ENCODE data around the gene FMOD. TPM values are rescaled to one million over a fixed set of nuclear protein-coding genes. Genes with fewer than 3 reads are reported as not detected.

Gene FMOD
- polyA plus RNA-seq, 4 donors = 0.89 to 59.5 (median 8.3) TPM

DNA sequence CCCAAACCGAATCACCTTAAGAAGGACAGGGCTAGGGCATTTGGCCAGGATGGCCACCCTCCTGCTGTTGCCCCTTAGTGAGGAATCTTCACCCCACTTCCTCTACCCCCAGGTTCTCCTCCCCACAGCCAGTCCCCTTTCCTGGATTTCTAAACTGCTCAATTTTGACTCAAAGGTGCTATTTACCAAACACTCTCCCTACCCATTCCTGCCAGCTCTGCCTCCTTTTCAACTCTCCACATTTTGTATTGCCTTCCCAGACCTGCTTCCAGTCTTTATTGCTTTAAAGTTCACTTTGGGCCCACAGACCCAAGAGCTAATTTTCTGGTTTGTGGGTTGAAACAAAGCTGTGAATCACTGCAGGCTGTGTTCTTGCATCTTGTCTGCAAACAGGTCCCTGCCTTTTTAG, 42.0 kb downstream of the FMOD start:
- peak overlapping the region; percentile 25 to 90 (median 88) for H3K4me3 ChIP-seq (ENCODE audit: low read depth in 1 of 3, low read length in 3 of 3)
- FAIRE-seq (no peak), DNase-seq (peak in 1 of 2 donors; percentile 44)
- H3K4me1 ChIP-seq (ENCODE audit: control insufficient read depth in 3 of 3, insufficient read depth in 2 of 3, low read depth in 1 of 3, low read length in 2 of 3) = peaks cover 2 to 32% (median 14%) of the 10 kb centered on the region in 3 donors
- peak overlapping the region in 2 of 3 donors; percentile 1 for H3K27ac ChIP-seq (ENCODE audit: low read depth in 1 of 3, low read length in 2 of 3)
- WGBS, 3 donors = 13 to 44% (median 21%) methylated on average over 1 of the region's 1 CpG
- peaks cover 3 to 49% (median 10%) of the 10 kb centered on the region in 3 donors for H3K36me3 ChIP-seq (ENCODE audit: control insufficient read depth in 3 of 3, insufficient read depth in 2 of 3, low read depth in 1 of 3, low read length in 3 of 3)
- no peaks in the 10 kb centered on the region for H3K27me3 ChIP-seq (ENCODE audit: control insufficient read depth in 3 of 3, insufficient read depth in 3 of 3, low read length in 3 of 3)
- H3K9me3 ChIP-seq (ENCODE audit: control insufficient read depth in 2 of 2, insufficient read depth in 1 of 2, low read depth in 1 of 2, low read length in 1 of 2) = no peaks in the 10 kb centered on the region

- Histone ChIP-seq H3K27ac (ENCODE audit: low read depth in 1 of 3, low read length in 2 of 3) (peak overlapping the region in 2 of 3 donors; percentile 1 to 95), H3K4me3 (ENCODE audit: low read depth in 1 of 3, low read length in 3 of 3) (peak overlapping the region in 2 of 3 donors; percentile 88 to 90), H3K36me3 (ENCODE audit: control insufficient read depth in 3 of 3, insufficient read depth in 2 of 3, low read depth in 1 of 3, low read length in 3 of 3) (peaks cover 3 to 49% (median 10%) of the 10 kb centered on the region in 3 donors), H3K4me1 (ENCODE audit: control insufficient read depth in 3 of 3, insufficient read depth in 2 of 3, low read depth in 1 of 3, low read length in 2 of 3) (peaks cover 3 to 34% (median 14%) of the 10 kb centered on the region in 3 donors), H3K27me3 (ENCODE audit: control insufficient read depth in 3 of 3, insufficient read depth in 3 of 3, low read length in 3 of 3) (no peaks in the 10 kb centered on the region), H3K9me3 (ENCODE audit: control insufficient read depth in 2 of 2, insufficient read depth in 1 of 2, low read depth in 1 of 2, low read length in 1 of 2) (no peaks in the 10 kb centered on the region)
- 9 to 32% (median 16%) methylated on average over 5 of the region's 5 CpGs for WGBS, 3 donors
- FAIRE-seq (no peak), DNase-seq (no peak)
Measured at GRCh38 chr1:203308328-203308922, 42.5 kb downstream of the FMOD start.

DNA sequence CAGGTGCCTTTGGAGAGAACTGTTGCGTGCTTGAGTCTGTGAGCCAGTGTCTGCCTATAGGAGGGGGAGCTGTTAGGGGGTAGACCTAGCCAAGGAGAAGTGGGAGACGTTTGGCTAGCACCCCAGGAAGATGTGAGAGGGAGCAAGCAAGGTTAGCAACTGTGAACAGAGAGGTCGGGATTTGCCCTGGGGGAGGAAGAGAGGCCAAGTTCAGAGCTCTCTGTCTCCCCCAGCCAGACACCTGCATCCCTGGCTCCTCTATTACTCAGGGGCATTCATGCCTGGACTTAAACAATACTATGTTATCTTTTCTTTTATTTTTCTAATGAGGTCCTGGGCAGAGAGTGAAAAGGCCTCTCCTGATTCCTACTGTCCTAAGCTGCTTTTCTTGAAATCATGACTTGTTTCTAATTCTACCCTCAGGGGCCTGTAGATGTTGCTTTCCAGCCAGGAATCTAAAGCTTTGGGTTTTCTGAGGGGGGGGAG, 43.2 kb downstream of the FMOD start:
- FAIRE-seq = no peak
- H3K27me3 ChIP-seq (ENCODE audit: control insufficient read depth in 3 of 3, insufficient read depth in 3 of 3, low read length in 3 of 3) = no peaks in the 10 kb centered on the region
- peak overlapping the region; percentile 45 to 95 (median 82) for H3K27ac ChIP-seq (ENCODE audit: low read depth in 1 of 3, low read length in 2 of 3)
- peaks cover 8 to 38% (median 14%) of the 10 kb centered on the region in 3 donors for H3K4me1 ChIP-seq (ENCODE audit: control insufficient read depth in 3 of 3, insufficient read depth in 2 of 3, low read depth in 1 of 3, low read length in 2 of 3)
- peaks cover 3 to 48% (median 10%) of the 10 kb centered on the region in 3 donors for H3K36me3 ChIP-seq (ENCODE audit: control insufficient read depth in 3 of 3, insufficient read depth in 2 of 3, low read depth in 1 of 3, low read length in 3 of 3)
- H3K9me3 ChIP-seq (ENCODE audit: control insufficient read depth in 2 of 2, insufficient read depth in 1 of 2, low read depth in 1 of 2, low read length in 1 of 2) = no peaks in the 10 kb centered on the region
- no peak for DNase-seq
- 8 to 20% (median 12%) methylated on average over 3 of the region's 3 CpGs for WGBS, 3 donors
- peak overlapping the region; percentile 88 to 97 (median 90) for H3K4me3 ChIP-seq (ENCODE audit: low read depth in 1 of 3, low read length in 3 of 3)

DNA sequence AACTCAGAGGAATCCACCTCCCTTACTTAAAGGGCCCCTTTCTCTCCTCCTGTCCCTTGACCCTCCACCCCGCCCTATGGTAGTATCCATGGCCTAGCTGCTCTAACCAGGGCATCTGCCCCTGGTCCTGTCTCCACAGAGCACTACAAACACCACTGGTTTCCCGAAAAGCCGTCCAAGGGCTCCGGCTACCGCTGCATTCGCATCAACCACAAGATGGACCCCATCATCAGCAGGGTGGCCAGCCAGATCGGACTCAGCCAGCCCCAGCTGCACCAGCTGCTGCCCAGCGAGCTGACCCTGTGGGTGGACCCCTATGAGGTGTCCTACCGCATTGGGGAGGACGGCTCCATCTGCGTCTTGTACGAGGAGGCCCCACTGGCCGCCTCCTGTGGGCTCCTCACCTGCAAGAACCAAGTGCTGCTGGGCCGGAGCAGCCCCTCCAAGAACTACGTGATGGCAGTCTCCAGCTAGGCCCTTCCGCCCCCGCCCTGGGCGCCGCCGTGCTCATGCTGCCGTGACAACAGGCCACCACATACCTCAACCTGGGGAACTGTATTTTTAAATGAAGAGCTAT, 43.9 kb downstream of the FMOD start:
- peak in 1 of 2 donors; percentile 55 for DNase-seq
- Histone ChIP-seq H3K4me3 (ENCODE audit: low read depth in 1 of 3, low read length in 3 of 3) (peak overlapping the region; percentile 88 to 97 (median 90)), H3K27ac (ENCODE audit: low read depth in 1 of 3, low read length in 2 of 3) (peak overlapping the region; percentile 72 to 98 (median 95)), H3K36me3 (ENCODE audit: control insufficient read depth in 3 of 3, insufficient read depth in 2 of 3, low read depth in 1 of 3, low read length in 3 of 3) (peaks cover 3 to 41% (median 10%) of the 10 kb centered on the region in 3 donors), H3K27me3 (ENCODE audit: control insufficient read depth in 3 of 3, insufficient read depth in 3 of 3, low read length in 3 of 3) (no peaks in the 10 kb centered on the region), H3K9me3 (ENCODE audit: control insufficient read depth in 2 of 2, insufficient read depth in 1 of 2, low read depth in 1 of 2, low read length in 1 of 2) (no peaks in the 10 kb centered on the region), H3K4me1 (ENCODE audit: control insufficient read depth in 3 of 3, insufficient read depth in 2 of 3, low read depth in 1 of 3, low read length in 2 of 3) (peaks cover 10 to 41% (median 14%) of the 10 kb centered on the region in 3 donors)
- no peak for FAIRE-seq
- 2 to 20% (median 6%) methylated on average over 21 of the region's 21 CpGs for WGBS, 3 donors

DNA sequence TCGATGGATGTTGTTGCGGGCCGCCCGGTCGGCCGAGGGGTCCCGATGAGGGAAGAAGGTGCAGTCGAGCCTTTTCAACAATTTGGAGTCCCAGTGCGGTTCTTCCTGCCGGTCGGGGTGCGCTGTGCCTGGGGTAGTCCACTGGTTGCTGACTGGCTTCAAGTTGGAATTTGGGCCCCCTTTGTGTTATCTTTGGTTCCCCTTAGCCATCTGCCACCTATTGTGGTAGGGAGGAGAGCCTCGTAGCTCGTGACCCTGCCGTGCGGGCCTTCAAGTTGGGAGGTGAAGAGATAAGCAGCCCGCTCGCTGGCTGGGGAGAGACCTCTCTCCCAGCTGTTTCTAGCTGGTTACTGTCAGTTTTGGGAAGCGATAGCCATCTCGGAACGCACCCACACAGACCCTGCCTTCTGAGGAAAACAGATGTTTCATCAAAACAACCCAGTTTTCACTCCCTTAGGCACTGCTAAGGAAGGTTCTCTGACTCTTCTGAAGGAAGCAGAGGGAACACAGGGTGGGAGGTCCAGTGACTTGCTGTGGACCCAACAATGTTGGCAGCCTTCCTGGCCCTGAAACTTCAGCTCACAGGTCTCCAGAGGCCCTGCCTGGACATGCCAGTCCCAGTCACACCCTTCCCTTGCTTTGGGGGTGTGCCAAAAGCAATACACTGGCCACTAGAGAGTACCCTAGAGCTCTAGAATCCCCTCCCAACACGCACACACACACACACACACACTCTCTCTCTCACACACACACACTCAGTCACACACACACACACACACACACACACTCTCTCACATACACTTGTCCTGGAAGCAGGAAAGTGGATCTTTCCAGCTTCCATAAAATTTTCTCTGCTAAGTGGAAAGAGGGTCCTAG, 44.6 kb downstream of the FMOD start:
- DNase-seq = peak; percentile 79 to 82
- WGBS, 3 donors = 0 to 1% (median 0%) methylated on average over 22 of the region's 22 CpGs
- FAIRE-seq = no peak
- Histone ChIP-seq H3K4me1 (ENCODE audit: control insufficient read depth in 3 of 3, insufficient read depth in 2 of 3, low read depth in 1 of 3, low read length in 2 of 3) (peaks cover 10 to 41% (median 14%) of the 10 kb centered on the region in 3 donors), H3K36me3 (ENCODE audit: control insufficient read depth in 3 of 3, insufficient read depth in 2 of 3, low read depth in 1 of 3, low read length in 3 of 3) (peaks cover 3 to 37% (median 10%) of the 10 kb centered on the region in 3 donors), H3K27ac (ENCODE audit: low read depth in 1 of 3, low read length in 2 of 3) (peak overlapping the region; percentile 92 to 98 (median 95)), H3K27me3 (ENCODE audit: control insufficient read depth in 3 of 3, insufficient read depth in 3 of 3, low read length in 3 of 3) (no peaks in the 10 kb centered on the region), H3K4me3 (ENCODE audit: low read depth in 1 of 3, low read length in 3 of 3) (peak overlapping the region; percentile 88 to 97 (median 90)), H3K9me3 (ENCODE audit: control insufficient read depth in 2 of 2, insufficient read depth in 1 of 2, low read depth in 1 of 2, low read length in 1 of 2) (no peaks in the 10 kb centered on the region)

DNA sequence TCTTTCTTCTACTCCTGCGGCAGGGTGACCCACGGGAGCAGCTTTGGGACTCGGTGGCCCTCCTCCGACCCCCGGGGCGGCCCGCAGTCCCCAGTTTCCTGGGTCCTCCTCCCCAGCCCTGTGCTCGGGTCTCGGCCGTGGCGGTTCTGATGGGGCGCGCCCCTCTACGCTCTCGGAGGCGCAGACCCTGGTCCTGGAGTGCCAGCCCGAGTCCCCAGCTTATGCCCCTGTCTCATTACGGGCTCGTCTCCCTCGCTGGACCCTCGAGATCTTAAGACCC, 45.2 kb downstream of the FMOD start:
- peaks cover 10 to 41% (median 14%) of the 10 kb centered on the region in 3 donors for H3K4me1 ChIP-seq (ENCODE audit: control insufficient read depth in 3 of 3, insufficient read depth in 2 of 3, low read depth in 1 of 3, low read length in 2 of 3)
- H3K36me3 ChIP-seq (ENCODE audit: control insufficient read depth in 3 of 3, insufficient read depth in 2 of 3, low read depth in 1 of 3, low read length in 3 of 3) = peaks cover 3 to 33% (median 10%) of the 10 kb centered on the region in 3 donors
- peak overlapping the region; percentile 92 to 98 (median 95) for H3K27ac ChIP-seq (ENCODE audit: low read depth in 1 of 3, low read length in 2 of 3)
- DNase-seq = no peak
- no peaks in the 10 kb centered on the region for H3K9me3 ChIP-seq (ENCODE audit: control insufficient read depth in 2 of 2, insufficient read depth in 1 of 2, low read depth in 1 of 2, low read length in 1 of 2)
- no peak for FAIRE-seq
- 0 to 2% (median 1%) methylated on average over 21 of the region's 21 CpGs for WGBS, 3 donors
- H3K4me3 ChIP-seq (ENCODE audit: low read depth in 1 of 3, low read length in 3 of 3) = peak overlapping the region; percentile 88 to 97 (median 90)
- H3K27me3 ChIP-seq (ENCODE audit: control insufficient read depth in 3 of 3, insufficient read depth in 3 of 3, low read length in 3 of 3) = no peaks in the 10 kb centered on the region

- FAIRE-seq (no peak), DNase-seq (peak; percentile 94 to 96)
- Histone ChIP-seq H3K9me3 (ENCODE audit: control insufficient read depth in 2 of 2, insufficient read depth in 1 of 2, low read depth in 1 of 2, low read length in 1 of 2) (no peaks in the 10 kb centered on the region), H3K4me3 (ENCODE audit: low read depth in 1 of 3, low read length in 3 of 3) (peak within 1 kb of the TSS; percentile 88 to 97 (median 90)), H3K27me3 (ENCODE audit: control insufficient read depth in 3 of 3, insufficient read depth in 3 of 3, low read length in 3 of 3) (no peaks in the 10 kb centered on the region), H3K27ac (ENCODE audit: low read depth in 1 of 3, low read length in 2 of 3) (peak within 1 kb of the TSS; percentile 95 to 98 (median 97)), H3K4me1 (ENCODE audit: control insufficient read depth in 3 of 3, insufficient read depth in 2 of 3, low read depth in 1 of 3, low read length in 2 of 3) (peaks cover 10 to 41% (median 14%) of the 10 kb centered on the region in 3 donors), H3K36me3 (ENCODE audit: control insufficient read depth in 3 of 3, insufficient read depth in 2 of 3, low read depth in 1 of 3, low read length in 3 of 3) (peaks cover 2 to 29% (median 10%) of the 10 kb centered on the region in 3 donors)
- WGBS, 3 donors = 1 to 2% (median 1%) methylated on average over 58 to 79 of the region's 79 CpGs
Measured at GRCh38 chr1:203304919-203305808, 45.8 kb downstream of the FMOD start, which contains the start of gene BTG2. TSS of gene BTG2 (plus strand) at chr1:203305519. CDS start at chr1:203305607, 88 bp downstream.

All from small intestine (tissue), 7 donors.